NCI-H446 treated with DMSO at 0.1 percent for 48 hours (cell line): ENCODE measurements around the gene PLEKHA7.
A peak's percentile ranks its signal among the peaks of the same experiment; 100 is the strongest.

Experiments used
- DNase-seq: peaks from one replicate; lab custom pipeline; 2025; lab: John Stamatoyannopoulos, UW

Gene PLEKHA7

GRCh38 chr11:16787035-16787742, 227.0 kb downstream of the PLEKHA7 start:
- DNase-seq: no peak

GRCh38 chr11:16786131-16786530, 228.1 kb downstream of the PLEKHA7 start:
- no peak for DNase-seq

GRCh38 chr11:16785520-16786128, 228.6 kb downstream of the PLEKHA7 start:
- peak; percentile 42 for DNase-seq

GRCh38 chr11:16784666-16785065, 229.5 kb downstream of the PLEKHA7 start:
- no peak for DNase-seq

- DNase-seq: no peak
These were observed 230.1 kb downstream of the PLEKHA7 start for GRCh38 chr11:16784097-16784496.

GRCh38 chr11:16783321-16783801, 230.9 kb downstream of the PLEKHA7 start:
- DNase-seq: no peak

GRCh38 chr11:16781936-16782919, 232.0 kb downstream of the PLEKHA7 start:
- DNase-seq: no peak

- DNase-seq: no peak
These were observed 233.3 kb downstream of the PLEKHA7 start for GRCh38 chr11:16780698-16781550.

- no peak for DNase-seq
These were observed 234.1 kb downstream of the PLEKHA7 start for GRCh38 chr11:16780146-16780545.

- DNase-seq: no peak
These were observed 234.8 kb downstream of the PLEKHA7 start for GRCh38 chr11:16779436-16779835.

GRCh38 chr11:16778876-16779275, 235.3 kb downstream of the PLEKHA7 start:
- DNase-seq: no peak

- no peak for DNase-seq
These were observed 235.9 kb downstream of the PLEKHA7 start for GRCh38 chr11:16778286-16778685.

- no peak for DNase-seq
These were observed 236.6 kb downstream of the PLEKHA7 start for GRCh38 chr11:16777613-16777975.

- peak; percentile 65 for DNase-seq
These were observed 237.3 kb downstream of the PLEKHA7 start for GRCh38 chr11:16776711-16777612.

- DNase-seq: no peak
These were observed 238.5 kb downstream of the PLEKHA7 start for GRCh38 chr11:16775614-16776283.

- DNase-seq: no peak
These were observed 239.1 kb downstream of the PLEKHA7 start for GRCh38 chr11:16774936-16775613.

GRCh38 chr11:16773981-16774935, 240.0 kb downstream of the PLEKHA7 start:
- DNase-seq: no peak

GRCh38 chr11:16772141-16772512, 242.1 kb downstream of the PLEKHA7 start:
- no peak for DNase-seq
